CD4-positive, alpha-beta T cell treated with Interleukin-21 for 1 hour (primary cell): Measurements from ENCODE around the gene PROC.
A peak's percentile ranks its signal among the peaks of the same experiment; 100 is the strongest.
"Not testable (repeated sequence)": the region's sequence is repeated elsewhere in the genome, so short reads cannot be mapped to it uniquely, and the experiment has no call there.

Source experiments
- DNase-seq: peaks from one replicate; pipeline ENCODE4 v3.0.0-alpha.2; 2020

Gene PROC

DNA sequence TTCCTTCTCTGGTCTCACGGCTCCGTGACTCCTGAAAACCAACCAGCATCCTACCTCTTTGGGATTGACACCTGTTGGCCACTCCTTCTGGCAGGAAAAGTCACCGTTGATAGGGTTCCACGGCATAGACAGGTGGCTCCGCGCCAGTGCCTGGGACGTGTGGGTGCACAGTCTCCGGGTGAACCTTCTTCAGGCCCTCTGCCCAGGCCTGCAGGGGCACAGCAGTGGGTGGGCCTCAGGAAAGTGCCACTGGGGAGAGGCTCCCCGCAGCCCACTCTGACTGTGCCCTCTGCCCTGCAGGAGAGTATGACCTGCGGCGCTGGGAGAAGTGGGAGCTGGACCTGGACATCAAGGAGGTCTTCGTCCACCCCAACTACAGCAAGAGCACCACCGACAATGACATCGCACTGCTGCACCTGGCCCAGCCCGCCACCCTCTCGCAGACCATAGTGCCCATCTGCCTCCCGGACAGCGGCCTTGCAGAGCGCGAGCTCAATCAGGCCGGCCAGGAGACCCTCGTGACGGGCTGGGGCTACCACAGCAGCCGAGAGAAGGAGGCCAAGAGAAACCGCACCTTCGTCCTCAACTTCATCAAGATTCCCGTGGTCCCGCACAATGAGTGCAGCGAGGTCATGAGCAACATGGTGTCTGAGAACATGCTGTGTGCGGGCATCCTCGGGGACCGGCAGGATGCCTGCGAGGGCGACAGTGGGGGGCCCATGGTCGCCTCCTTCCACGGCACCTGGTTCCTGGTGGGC lies 10.0 kb downstream of the PROC start:
- no peak for DNase-seq

DNA sequence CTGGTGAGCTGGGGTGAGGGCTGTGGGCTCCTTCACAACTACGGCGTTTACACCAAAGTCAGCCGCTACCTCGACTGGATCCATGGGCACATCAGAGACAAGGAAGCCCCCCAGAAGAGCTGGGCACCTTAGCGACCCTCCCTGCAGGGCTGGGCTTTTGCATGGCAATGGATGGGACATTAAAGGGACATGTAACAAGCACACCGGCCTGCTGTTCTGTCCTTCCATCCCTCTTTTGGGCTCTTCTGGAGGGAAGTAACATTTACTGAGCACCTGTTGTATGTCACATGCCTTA lies 10.5 kb downstream of the PROC start:
- no peak for DNase-seq

DNA sequence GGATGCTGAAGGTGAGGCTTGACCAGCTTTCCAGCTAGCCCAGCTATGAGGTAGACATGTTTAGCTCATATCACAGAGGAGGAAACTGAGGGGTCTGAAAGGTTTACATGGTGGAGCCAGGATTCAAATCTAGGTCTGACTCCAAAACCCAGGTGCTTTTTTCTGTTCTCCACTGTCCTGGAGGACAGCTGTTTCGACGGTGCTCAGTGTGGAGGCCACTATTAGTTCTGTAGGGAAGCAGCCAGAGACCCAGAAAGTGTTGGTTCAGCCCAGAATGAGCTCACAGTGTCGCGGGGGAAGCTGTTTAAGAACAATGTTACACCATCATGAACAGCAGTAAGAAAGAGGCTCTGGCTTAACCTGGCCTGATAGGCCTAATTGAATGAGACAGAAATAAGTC lies 11.1 kb downstream of the PROC start:
- DNase-seq = no peak

DNA sequence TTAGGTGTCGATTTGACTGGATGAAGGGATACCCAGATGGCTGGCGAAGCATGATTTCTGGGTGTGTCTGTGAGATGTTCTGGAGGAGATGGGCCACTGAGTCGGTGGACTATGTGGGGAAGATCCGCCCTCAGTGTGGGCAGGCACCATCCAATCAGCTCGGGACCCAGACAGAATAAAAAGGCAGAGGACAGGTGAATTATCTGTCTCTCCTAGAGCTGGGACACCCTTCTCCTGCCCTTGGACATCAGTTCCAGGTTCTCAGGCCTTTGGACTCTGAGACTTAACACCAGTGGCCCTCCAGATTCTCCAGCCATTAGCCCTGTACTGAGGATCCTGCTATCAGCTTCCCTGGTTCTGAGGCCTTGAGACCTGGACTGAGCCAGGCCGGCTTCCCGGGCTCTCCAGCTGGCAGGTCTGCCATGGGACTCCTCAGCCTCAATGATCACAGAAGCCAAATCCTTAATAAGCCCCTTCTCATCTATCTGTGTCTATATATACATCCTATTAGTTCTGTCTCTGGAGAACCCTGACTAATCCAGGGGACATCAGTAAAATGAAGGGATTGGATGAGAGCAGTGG lies 11.7 kb downstream of the PROC start:
- DNase-seq = no peak

DNA sequence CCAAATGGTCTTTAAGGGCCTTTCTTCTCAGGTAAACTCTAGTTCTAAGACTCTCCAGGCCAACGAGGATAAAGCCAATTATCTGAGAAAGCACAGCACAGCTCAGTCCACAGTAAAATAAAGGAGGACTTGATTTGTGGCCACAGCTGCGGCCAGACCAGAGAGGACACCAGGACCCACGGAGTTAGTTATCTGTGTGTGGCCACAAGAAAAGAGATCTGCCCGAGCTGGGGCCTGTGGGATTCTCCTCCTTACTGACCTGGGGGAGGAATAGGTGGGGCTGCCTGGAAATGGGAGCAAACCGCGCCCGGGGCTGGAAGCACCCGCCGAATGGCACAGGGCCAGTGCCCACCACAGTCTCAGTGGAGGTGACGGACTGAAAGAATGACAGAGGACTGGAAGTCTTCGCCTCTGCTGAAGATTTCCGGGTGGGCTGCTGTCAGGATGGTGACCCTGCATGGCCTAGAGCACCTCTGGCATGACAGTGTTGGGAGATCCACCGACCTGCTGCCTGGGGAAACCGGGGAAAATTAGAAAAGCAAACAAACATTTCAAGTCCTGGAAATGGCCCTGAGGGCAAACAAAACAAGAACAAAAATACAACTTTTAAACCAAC lies 13.3 kb downstream of the PROC start:
- DNase-seq = no peak

DNA sequence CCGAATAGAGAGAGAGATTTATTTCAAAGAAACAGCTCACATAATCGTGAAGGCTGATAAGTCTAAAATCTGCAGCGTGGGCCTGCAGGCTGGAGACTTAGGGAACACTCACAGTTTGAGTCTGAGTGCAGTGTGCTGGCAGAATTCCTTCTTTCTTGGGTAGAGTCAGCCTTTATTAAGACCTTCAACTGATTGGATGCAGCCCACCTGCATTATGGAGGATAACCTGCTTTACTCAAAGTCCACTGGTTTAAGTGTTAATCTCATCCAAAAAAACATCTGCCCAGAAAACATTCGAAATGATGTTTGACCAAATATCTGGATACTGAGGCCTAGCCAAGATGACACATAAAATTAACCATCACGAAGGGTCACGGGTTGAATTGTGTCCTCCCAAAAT lies 16.3 kb downstream of the PROC start:
- no peak for DNase-seq

DNA sequence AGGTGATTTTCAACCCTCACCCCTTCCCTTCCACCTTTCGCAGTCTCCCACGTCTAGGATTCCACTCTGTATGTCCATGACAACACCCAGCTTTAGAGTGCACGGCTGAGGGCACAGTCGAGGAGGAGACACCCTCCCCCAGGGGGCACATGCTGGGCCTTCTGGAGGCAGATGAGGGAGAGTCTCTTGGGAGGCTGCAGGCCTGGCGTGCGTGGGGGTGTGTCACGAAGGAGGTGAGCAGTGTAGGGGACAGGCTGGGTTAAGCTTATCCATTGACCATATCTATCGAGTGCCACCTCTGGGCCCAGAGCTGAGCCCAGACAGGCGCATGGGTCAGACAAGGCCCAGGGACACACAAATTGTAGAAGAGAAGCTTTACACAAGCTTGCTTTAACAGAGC lies 18.8 kb downstream of the PROC start:
- DNase-seq = no peak

DNA sequence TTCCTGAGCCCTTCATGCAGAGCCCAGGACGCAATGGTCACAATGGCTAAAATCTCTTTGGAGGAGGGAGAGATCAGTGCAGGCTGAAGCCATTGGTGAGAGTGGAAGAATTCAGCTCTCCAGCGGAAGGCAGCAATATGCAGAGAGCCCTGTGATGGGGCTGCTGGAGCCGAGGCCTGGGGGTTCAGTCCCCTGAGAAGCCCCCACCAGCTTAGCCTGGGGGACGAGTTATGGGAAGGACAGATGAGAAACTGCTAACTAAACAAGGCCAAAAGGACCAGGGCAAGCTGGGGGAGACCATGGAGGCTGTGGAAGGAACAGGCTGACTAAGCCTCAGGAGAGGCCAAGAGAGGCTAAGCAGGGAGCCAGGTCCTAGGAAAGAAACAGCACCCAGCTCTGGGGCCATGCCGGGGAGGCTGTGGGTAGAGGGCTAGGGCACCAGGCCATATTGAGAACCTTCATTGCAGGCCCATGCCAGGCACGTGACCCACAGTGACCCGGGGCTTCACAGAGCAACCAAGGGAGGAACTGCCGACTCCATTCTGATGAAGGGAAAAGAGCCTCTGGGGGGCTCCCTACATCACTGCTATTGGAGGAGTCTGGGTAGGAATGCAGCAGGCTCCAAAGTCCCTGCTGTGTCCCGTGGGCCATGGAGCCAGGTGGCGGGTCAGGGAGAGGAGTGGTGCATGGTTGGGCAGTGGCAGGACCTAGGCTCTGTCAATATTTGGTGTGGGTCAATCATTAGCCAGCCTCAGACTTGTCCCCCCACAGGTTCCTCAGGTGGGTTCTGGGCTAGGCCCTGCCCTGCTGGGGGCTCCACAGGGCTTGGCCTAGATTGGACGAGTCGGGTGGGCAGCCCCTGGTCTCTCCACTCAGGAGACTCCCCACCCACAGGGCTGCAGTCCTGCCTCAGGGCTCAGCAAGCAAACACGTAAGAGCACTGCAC lies 19.8 kb downstream of the PROC start:
- DNase-seq = no peak

DNA sequence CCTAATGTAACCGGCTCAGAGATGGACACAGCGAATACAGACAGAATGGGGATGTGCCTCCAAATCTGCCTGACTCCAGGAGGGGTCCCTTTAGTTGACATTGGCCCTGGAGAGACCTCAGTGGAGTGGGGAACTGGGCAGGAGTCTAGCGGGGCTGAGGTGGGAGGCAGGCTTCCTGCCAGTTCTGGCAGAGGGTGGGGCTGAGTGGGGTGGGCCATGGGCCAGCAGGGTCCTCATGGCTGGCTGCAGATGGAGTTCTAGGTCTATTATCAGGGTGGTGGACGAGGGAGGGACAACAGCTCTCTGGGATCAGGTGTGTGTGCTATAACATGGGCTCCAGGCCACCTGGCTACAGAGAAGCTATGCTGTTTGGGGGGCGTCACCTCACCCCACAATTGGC lies 21.1 kb downstream of the PROC start:
- DNase-seq = no peak

DNA sequence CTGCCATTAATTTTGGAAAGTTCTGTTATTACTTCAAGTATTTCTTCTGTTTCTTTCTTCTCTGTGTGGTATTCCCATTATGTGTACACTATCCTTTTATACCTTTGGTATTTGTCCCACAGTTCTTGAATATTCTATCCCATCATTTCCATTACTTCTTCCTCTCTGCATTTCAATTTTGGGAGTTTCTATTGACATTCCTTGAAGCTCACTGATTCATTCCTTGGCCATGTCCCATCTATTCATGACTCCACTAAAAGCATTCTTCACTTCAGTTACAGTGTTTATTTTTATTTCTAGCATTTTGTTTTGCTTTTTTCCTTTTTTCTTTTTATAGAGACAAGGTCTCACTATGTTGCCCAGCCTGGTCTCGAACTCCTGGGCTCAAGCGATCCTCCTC lies 30.3 kb downstream of the PROC start:
- DNase-seq = no peak

DNA sequence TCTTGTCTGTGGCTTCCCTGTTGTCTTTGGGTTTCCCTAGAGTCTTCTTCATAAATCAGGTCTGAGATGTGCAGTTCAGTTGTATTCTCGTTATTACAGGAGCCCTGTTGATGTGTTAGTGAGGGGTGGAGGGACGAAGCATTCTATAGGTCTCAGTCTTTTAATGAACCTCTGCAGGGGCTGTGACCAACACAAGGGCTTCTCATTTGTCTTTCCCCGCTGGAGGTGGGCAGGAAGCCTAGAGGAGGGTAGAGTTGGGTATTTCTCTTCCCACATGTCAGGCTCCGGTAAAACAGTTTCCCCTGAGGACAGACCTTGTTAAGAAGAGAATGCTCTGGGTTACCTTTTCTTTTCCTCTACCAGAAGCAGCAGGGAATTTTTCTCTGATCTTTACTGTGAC lies 31.2 kb downstream of the PROC start:
- no peak for DNase-seq

DNA sequence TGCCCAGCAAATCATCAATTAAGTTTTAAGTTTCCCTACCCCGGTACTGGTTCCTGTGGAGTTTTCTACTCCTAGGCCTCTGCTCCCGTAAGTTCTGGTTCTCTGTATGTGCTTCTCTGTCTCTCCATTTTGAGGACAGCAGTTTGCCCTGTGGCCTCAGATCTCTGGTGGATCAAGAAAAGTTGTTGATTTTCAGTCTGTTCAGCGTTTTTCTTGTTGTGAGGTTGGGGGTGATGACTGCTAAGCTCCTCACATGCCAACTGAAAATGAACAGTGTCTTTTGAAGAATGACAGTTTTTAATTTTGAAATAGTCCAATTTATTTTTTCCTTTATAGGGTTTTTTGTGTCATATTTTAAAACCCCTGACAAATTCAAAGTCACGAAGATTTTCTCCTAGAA lies 31.7 kb downstream of the PROC start:
- DNase-seq = no peak

DNA sequence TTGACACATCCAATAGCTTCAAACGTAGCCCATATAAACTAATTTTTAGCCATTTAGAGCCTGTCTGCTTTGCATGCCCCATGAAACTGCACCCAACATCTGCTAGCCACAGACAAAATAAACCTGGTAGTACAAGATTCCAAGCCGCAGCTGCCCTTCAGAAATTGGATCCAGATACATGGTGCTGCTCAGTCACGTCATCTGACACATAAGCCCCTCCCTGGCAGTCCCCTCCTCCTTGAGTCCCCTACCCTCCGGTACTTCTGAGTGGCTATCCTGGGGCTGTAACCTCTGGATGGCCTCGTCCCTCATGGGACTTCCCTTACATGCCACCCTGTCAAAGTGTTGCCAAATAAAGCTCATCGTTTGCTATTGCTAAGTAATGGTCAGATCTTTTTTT lies 33.8 kb downstream of the PROC start:
- no peak for DNase-seq

DNA sequence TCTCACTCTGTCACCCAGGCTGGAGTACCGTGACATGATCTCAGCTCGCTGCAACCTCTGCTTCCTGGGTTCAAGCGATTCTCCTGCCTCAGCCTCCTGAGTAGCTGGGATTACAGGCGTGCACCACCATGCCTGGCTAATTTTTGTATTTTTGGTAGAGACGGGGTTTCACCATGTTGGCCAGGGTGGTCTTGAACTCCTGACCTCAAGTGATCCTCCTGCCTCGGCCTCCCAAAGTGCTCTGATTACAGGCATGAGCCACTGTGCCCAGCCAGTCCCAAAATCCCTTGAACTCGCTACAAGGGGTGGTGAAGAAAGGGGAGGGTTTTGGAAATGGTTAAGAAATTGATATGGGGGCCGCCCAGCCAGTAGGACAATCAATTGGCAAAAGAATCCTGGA lies 34.2 kb downstream of the PROC start:
- DNase-seq = not testable (repeated sequence)

DNA sequence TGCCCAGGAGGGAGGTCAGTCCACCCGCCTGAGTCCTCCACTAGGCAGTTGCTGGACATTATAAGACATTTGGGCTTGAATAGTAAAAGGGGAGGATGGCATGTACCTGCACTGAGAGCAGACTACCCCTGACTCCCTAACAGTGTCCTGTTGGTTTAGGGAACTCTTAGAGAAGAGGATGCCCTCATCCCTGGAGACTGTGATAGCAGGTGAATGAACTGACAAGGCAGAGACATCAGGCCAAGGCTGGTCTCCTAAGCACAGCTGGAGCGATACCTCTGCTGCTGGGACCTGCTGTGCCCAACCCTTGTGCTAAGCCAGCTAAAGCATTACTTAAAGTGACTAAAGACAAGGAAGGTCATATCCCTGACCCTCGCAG lies 34.8 kb downstream of the PROC start:
- no peak for DNase-seq

DNA sequence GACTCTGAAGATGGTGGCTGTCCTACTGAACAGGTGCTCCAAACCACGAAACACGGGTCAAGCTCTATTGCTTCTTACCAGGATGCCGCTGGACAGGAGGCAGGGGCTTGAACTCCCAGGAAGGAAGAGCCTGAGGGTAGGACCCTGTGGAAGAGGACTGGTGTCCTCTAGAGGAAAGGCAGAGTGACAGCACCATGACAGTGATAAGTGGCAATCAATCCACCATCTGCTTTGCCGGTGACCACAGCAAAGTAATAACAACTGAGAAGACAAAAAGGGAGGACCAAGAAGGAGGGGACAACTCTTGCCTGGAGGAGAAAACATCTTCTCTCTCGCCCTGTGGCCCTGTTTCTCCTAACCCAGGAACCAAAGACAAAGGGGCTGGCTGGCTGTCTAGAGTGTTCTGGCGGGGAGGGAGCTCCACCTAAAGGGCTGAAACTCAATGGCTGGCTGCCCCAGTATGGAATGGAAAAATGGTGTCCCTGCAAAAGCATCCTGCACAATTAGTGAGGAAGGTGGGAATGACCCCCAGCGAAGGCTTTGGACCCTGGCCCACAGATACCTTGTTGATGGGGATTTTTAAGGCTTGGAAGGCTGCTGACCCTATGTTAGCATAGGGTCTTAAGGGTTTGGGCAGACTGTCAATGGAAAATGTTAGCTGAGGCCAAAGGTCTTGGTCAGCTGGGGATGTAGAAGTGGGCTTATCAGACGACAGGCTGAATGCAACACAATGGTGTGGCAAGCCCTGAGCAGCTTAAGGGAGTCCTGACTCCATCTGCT lies 35.4 kb downstream of the PROC start:
- no peak for DNase-seq

DNA sequence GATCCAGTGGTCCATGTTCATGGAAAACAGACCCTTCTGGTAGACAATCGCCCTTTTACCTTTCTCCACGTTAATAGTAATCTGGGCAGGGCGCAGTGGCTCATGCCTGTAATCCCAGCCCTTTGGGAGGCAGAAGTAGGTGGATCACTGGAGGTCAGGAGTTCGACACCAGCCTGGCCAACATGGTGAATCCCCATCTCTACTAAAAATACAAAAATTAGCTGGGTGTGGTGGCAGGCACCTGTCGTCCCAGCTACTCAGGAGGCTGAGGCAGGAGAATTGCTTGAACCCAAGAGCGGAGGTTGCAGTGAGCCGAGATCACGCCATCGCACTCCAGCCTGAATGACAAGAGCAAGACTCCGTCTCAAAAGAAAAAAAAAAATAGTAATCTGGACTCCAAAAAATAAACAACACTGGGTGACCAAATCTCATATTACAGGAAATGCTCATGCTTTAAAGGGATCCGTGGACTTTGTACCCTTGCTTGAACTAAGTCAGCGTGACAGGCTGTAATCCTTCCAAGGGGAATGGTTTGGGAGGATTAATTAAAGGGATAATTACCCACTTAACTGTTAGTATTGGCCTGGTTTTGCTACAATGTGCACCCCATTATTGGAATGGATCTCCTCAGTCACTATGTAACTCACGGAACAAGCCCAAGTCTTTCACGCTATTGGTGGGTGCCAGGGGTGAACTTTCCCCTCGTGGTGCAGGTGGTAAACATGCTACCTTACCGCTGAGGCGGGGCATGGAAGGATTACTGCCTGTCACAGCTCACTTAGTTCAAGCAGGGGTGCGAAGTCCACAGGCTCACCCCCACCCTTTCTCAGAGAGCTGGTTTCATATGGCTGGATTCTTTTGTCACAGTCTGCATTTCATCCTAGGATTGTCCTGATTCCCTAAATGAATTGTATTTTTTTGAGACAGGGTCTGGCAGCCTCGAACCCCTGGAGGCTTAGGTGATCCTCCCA lies 36.7 kb downstream of the PROC start:
- no peak for DNase-seq

DNA sequence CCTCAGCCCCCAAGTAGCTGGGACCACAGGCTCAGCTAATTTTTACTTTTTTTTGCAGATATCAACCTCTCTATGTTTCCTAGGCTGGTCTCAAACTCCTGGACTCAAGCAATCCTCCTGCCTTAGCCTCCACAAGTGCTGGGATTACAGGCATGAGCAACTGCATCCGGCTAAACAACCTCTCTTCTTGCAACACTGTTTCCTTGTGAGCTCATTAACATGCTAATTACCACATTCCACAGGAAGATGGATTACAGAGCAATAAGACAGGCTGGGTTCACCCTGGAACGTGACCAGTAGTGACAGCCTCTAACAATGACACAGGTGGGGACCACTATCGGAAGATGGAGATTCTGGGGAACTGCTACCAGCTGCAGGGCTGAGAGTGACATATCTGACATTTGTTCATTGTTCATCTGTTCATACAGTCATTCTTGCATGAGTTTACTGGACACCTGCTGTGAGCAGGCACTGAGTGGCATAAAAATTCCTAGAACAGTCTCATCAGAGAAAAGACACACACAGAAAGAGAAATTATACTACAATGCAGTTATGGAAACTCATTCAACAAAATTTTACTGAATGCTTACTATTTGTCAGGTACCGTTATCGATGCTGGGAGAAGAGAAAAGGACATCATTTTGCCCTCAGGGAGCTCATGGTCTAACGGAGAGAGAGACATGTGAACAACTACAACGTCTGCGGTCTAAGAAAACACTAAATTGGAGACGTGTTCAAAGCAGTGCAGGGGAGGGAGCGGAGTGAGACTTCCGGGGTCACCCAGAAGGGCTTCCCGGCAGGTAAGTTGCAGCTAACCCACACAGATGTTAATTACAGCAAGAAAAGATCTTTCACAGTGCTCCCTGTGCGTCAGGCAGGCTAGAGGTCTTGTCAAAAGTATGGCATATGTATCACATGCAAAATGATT lies 37.6 kb downstream of the PROC start:
- peak; percentile 36 for DNase-seq

DNA sequence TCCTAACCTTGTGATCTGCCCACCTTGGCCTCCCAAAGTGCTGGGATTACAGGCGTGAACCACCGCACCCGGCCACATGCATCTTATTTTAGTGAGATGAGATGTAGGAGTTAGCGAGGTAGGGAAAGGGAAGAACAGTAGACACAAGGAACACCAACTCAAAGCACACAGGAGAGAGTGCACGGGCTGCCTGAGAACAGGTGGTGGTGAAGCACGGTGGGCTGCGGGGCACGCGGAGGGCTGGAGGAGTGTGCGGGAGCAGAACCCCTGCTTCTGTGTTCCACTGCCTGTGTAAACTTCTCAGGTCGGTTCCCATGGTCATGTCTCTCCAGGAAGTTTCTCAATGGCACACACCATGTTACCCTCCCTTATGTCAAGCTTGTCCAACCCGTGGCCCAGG lies 38.7 kb downstream of the PROC start:
- DNase-seq = no peak

DNA sequence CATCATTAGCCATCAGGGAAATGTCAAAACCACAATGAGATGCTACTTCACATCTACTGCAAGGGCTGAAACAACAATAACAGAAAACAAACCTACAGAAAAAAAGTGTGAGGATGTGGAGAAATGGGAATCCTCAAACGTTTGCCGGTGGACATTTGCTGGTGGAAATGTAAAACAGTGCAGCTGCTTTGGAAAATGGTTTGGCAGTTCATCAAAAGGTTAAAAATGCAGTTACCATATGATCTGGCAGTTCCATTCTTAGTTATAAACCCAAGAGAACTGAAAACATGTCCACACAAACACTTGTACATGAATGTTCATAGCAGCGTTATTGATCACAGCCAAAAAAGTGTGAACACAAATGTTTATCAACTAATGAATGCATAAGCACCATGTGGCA lies 44.2 kb downstream of the PROC start:
- no peak for DNase-seq
